ENCODE results near the gene PGA4. TPM values are rescaled to one million over a fixed set of nuclear protein-coding genes. Genes with fewer than 3 reads are reported as not detected.
"Not testable (repeated sequence)": the region's sequence is repeated elsewhere in the genome, so short reads cannot be mapped to it uniquely, and the experiment has no call there.

The PGA4 gene
- total RNA-seq, 8 experiments from 2014 or later = 0.11 to 1.5 (median 0.35) TPM; not detected in 1

DNA sequence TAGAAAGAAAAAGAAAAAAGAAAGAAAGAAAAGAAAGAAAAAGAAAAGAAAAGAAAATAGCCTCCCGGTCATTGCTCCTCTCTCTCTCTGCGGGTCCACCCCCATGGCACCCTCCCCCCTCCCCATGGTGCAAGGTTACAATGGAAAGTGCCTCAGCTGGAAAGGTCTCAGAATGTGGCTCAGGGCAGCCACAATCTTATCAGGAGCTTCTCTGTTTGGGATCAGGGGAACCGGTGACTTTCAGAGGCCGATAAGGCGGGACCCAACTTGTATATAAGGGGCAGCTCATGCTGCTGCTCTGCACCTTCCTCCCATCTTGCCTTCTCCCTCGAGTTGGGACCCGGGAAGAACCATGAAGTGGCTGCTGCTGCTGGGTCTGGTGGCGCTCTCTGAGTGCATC, 18.7 kb downstream of the PGA4 start, which contains the start of gene PGA5:
TSS of gene PGA5 (plus strand) at position 301 of the 400 bp plus-strand sequence. CDS start at position 353, 52 bp downstream.
- H3K4me3 ChIP-seq; in situ Hi-C loops (cut with MboI; ENCODE audit: low pct_unique_long_range_greater_than_20kb in 2 of 9, low sequenced_read_pairs in 9 of 9, unreplicated experiment in 9 of 9); H3K4me1 ChIP-seq (replicated peaks in 1 of 2); ATAC-seq (replicated peaks in 6 of 8); H3K27ac ChIP-seq: not testable (repeated sequence)
- no CpG with 5 or more reads among the region's 8 CpGs for WGBS, 10 experiments

DNA sequence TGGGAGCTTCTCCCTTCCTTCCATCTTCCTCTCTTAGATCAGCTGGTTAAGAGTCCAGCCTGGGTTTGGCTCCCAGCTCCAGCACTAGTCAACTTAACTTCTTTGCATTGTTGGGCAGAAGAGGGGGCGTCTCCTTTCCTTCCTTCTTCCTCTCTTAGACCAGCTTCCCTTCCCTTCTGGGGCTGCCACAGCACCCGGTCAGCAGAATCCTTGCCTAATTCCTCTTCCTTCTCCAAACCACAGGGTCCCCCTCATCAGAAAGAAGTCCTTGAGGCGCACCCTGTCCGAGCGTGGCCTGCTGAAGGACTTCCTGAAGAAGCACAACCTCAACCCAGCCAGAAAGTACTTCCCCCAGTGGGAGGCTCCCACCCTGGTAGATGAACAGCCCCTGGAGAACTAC, 19.4 kb downstream of the PGA4 start:
- no CpG with 5 or more reads among the region's 5 CpGs for WGBS, 10 experiments
- H3K27ac ChIP-seq; H3K4me3 ChIP-seq; H3K4me1 ChIP-seq (replicated peaks in 1 of 2); in situ Hi-C loops (cut with MboI; ENCODE audit: low pct_unique_long_range_greater_than_20kb in 2 of 9, low sequenced_read_pairs in 9 of 9, unreplicated experiment in 9 of 9): not testable (repeated sequence)
- ATAC-seq (replicated peaks in 6 of 8) = peak in 1 of 8 experiments; percentile 4

DNA sequence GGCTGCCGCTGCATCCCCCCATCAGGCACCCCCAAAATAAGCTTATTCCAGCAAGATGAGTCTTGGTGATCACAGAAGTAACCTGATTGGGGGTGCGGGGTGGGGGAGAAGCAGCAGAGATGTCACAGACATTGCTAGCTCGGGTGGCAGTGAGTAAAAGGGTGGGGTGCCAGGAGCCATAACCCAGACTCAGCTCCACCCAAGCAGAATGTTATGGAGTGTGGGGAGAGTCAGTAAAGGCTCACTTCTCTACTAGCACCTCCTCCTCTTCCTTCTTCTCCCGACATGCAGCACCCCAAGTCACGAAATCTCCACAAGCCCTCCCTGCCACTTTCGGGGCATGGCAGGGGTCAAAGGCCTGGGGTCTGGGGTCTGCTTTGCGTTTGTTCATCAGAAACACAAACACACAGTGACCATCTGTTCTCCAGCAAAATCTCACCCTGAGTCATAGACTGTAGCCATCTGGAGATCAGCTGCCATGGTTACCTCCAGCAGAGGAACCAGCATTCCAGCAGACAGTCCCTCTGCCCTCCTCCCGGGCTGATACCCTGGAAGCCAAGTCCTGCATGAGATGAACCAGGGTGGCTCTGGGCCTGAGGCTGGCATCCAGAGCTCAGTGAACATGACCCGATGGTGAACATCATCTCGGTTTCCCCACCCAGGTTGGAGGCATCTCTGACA, 23.3 kb downstream of the PGA4 start:
- H3K4me3 ChIP-seq; in situ Hi-C loops (cut with MboI; ENCODE audit: low pct_unique_long_range_greater_than_20kb in 2 of 9, low sequenced_read_pairs in 9 of 9, unreplicated experiment in 9 of 9); H3K4me1 ChIP-seq (replicated peaks in 1 of 2); H3K27ac ChIP-seq: not testable (repeated sequence)
- ATAC-seq (replicated peaks in 6 of 8) = peak; percentile 41 to 96 (median 58)
- WGBS, 10 experiments = no CpG with 5 or more reads among the region's 10 CpGs

DNA sequence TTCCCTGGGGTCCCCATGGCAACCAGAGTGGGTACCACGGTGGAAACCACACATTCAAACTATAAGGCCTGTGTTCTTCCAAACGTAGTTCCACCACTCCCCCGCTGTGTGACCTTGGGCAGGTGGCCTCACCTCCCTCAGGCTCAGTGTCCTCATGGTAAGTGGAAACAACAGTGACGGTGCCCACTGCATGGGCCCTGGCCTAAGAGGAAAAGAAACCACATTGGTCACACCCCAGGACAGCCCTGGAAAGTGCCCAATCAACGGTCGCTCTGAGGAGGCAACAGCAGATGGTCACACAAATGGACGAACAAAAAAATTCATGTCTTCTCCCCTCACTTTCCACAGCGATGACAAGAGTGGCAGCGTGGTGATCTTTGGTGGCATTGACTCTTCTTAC, 25.9 kb downstream of the PGA4 start:
- 50 to 92% (median 73%) methylated on average over 1 to 4 of the region's 9 CpGs; no CpG with 5 or more reads in 6 of the 10 experiments for WGBS, 10 experiments
- ATAC-seq (replicated peaks in 6 of 8); H3K27ac ChIP-seq; H3K4me1 ChIP-seq (replicated peaks in 1 of 2); H3K4me3 ChIP-seq; in situ Hi-C loops (cut with MboI; ENCODE audit: low pct_unique_long_range_greater_than_20kb in 2 of 9, low sequenced_read_pairs in 9 of 9, unreplicated experiment in 9 of 9): not testable (repeated sequence)

DNA sequence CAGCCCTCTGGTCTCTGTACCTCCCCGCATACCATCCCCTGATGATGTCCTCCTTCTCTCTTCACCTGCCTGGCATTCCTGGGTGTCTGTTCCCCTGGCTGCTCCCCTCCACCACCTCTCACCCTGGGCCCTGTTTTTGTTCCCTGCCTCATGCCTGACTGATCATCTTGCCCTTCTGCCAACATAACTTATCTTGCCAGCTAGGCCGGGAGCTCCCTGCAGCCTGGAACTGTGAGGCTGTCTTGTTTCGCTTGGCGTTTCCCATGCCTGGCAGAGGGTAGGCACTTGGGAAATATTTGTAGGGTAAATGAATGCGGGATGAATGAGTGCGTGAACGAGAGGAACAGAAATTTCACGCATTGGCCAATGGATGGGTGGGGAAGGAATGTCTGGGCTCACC, 27.1 kb downstream of the PGA4 start:
- ATAC-seq (replicated peaks in 6 of 8) = peak in 1 of 8 experiments; percentile 15
- H3K4me3 ChIP-seq; in situ Hi-C loops (cut with MboI; ENCODE audit: low pct_unique_long_range_greater_than_20kb in 2 of 9, low sequenced_read_pairs in 9 of 9, unreplicated experiment in 9 of 9); H3K27ac ChIP-seq; H3K4me1 ChIP-seq (replicated peaks in 1 of 2): not testable (repeated sequence)
- WGBS, 10 experiments = 80 to 100% (median 98%) methylated on average over 1 to 5 of the region's 8 CpGs; no CpG with 5 or more reads in 6 of the 10 experiments

DNA sequence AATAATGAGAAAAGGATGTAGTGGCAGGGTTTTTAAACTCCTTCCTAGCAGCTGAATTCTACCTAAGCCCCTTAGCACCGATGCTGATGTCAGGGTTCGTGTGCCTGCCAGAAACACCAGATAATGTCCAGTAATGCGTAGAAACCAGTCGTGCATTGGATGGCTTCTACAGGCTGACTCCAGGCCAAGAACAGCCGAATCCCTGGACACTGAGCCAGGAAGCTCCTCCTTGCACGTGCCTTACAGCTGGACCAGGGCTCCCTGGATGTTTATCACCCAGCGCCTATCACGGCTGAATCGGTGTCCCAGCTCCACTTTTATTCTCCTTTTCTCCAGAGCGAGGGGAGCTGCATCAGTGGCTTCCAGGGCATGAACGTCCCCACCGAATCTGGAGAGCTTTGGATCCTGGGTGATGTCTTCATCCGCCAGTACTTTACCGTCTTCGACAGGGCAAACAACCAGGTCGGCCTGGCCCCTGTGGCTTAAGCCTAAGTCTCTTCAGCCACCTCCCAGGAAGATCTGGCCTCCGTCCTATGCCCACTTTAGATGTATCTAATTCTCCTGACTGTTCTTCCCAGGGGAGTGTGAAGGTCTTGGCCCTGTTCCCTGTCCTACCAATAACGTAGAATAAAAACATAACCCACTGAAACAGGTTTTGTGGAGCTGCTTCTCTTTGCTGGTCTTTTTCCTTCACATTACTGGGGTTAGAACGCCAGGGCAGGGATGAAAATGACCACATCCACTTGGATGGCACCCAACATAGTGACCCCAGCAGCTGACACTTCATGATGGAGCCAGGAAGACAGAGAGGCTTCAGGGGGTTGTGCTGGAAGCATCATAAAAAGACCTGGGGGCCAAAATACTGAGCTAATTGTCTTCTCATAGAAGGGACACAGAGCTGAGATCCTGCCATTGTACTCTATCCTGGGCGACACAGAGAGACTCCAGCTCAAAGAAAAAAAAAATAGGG, 28.9 kb downstream of the PGA4 start:
- H3K4me1 ChIP-seq (replicated peaks in 1 of 2); in situ Hi-C loops (cut with MboI; ENCODE audit: low pct_unique_long_range_greater_than_20kb in 2 of 9, low sequenced_read_pairs in 9 of 9, unreplicated experiment in 9 of 9); H3K4me3 ChIP-seq; ATAC-seq (replicated peaks in 6 of 8); H3K27ac ChIP-seq: not testable (repeated sequence)
- 59 to 97% (median 78%) methylated on average over 2 to 8 of the region's 20 CpGs; no CpG with 5 or more reads in 6 of the 10 experiments for WGBS, 10 experiments

DNA sequence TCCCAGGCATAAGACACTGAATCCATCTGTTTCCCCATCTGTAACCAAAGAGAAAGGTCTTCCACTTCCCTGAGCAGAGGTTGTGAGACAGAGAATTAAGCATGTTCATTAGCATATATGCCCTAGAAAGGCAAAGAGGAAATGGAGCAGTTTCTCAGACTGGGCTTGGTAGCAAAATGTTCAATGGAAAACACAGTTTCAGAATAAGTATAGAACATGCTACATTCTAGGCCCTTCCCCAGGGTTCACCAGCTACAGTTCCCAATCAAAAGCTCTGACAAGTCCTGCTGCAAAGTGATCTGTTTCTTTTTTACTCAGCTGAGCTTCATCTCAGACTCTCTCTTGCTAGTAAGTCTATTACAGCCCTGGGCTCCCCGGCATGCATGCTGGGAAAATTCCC, 30.2 kb downstream of the PGA4 start:
- H3K27ac ChIP-seq; H3K4me3 ChIP-seq; H3K4me1 ChIP-seq (replicated peaks in 1 of 2); in situ Hi-C loops (cut with MboI; ENCODE audit: low pct_unique_long_range_greater_than_20kb in 2 of 9, low sequenced_read_pairs in 9 of 9, unreplicated experiment in 9 of 9): not testable (repeated sequence)
- ATAC-seq (replicated peaks in 6 of 8) = peak in 3 of 8 experiments; percentile 22 to 55 (median 52)
- no CpG with 5 or more reads among the region's 1 CpG for WGBS, 10 experiments

DNA sequence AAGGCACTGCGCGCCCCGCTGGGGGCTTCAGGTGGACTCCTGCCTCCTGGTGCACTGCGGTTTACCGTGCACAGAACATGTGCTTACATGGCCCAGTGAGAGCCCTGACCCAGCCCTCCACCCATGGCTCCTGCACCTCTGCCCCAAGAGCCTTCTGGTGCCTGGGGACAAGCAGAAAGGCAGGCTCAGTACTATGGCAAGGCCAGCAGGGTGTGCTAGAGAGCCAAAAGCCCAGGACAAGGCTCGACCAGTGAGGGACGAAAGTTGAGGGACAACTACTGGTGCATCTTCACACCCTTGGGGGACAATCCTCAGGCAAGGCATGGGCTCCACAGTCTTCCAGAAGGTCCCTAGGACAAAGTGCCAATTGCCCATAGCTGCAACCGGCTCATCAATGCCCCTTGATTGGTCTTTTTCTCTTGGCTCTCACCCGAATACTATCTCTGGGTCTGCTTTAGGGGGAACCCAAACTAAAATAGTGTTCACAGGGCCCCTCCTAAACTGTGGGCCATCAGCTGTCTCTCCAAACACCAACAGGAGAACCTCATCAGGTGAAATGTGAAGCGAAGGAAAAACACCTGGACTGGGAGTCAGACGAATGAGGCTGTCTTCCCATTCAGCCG, 32.4 kb downstream of the PGA4 start:
- H3K4me1 ChIP-seq (replicated peaks in 1 of 2) = no peaks in the 10 kb centered on the region
- H3K4me3 ChIP-seq = no peak overlapping the region
- in situ Hi-C loops (cut with MboI; ENCODE audit: low pct_unique_long_range_greater_than_20kb in 2 of 9, low sequenced_read_pairs in 9 of 9, unreplicated experiment in 9 of 9) = no loop called here
- ATAC-seq (replicated peaks in 6 of 8) = peak in 6 of 8 experiments; percentile 24 to 97 (median 73)
- WGBS, 10 experiments = 25 to 100% (median 56%) methylated on average over 1 to 4 of the region's 12 CpGs; no CpG with 5 or more reads in 2 of the 10 experiments
- no peak overlapping the region for H3K27ac ChIP-seq

DNA sequence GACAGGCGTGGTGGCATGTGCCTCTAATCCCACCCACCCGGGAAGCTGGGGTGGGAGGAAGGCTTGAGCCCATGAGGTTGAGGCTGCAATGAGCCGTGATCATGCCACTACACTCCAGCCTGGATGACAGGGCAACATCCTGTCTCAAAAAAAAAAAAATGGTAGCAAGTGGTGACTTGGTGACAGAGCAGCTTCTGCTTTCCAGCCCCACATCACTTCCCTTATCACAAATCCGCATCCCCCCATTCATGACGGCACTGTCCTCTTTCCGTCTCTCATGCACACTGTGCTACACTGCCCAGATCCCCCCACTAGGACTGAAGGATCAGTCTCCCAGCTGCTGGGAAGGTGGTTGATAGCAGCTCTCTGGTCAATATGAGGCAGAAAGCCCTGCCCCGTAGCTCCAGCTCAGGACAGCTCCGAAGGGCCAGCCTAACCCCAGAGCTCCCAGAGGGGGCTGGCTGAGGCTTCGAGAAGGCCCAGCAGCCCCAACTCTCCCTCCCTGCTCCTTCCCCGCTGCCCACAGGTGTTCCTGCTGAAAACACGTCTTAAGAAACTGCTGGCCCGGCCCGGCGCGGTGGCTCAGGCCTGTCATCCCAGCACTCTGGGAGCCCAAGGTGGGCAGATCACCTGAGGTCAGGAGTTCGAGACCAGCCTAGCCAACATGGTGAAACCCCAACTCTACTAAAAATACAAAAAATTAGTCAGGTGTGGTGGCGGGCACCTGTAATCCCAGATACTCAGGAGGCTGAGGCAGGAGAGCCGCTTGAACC, 34.7 kb downstream of the PGA4 start:
- Histone ChIP-seq H3K4me1 (replicated peaks in 1 of 2) (no peaks in the 10 kb centered on the region), H3K4me3 (no peak overlapping the region), H3K27ac (no peak overlapping the region)
- in situ Hi-C loops (cut with MboI; ENCODE audit: low pct_unique_long_range_greater_than_20kb in 2 of 9, low sequenced_read_pairs in 9 of 9, unreplicated experiment in 9 of 9) = no loop called here
- WGBS, 10 experiments = 60 to 100% (median 91%) methylated on average over 1 to 9 of the region's 18 CpGs; no CpG with 5 or more reads in 2 of the 10 experiments
- ATAC-seq (replicated peaks in 6 of 8) = no peak

DNA sequence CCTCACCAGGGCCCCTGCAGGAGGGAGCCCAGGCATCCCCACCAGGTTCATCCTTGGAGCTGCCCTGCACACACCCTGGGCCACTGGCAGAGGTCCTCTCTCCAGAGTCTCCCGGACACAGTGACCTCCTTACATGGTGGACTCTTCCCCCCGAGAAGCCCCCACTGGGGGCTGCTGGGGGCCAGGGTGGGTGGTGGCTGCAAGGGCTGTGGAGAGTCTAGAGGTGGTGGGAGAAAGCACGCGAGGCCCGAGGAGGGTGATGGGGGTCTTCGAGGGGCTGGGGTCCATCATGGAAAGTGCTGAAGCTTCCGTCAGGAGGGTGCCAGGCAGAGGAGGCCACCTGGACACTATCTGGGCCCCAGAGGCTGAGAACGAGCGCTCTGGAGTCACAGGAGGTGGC, 36.4 kb downstream of the PGA4 start:
- no peak for ATAC-seq (replicated peaks in 6 of 8)
- in situ Hi-C loops (cut with MboI; ENCODE audit: low pct_unique_long_range_greater_than_20kb in 2 of 9, low sequenced_read_pairs in 9 of 9, unreplicated experiment in 9 of 9) = no loop called here
- 80% methylated on average over 4 of the region's 9 CpGs; no CpG with 5 or more reads in 9 of the 10 experiments for WGBS, 10 experiments
- no peaks in the 10 kb centered on the region for H3K4me1 ChIP-seq (replicated peaks in 1 of 2)
- H3K4me3 ChIP-seq = no peak overlapping the region
- no peak overlapping the region for H3K27ac ChIP-seq

DNA sequence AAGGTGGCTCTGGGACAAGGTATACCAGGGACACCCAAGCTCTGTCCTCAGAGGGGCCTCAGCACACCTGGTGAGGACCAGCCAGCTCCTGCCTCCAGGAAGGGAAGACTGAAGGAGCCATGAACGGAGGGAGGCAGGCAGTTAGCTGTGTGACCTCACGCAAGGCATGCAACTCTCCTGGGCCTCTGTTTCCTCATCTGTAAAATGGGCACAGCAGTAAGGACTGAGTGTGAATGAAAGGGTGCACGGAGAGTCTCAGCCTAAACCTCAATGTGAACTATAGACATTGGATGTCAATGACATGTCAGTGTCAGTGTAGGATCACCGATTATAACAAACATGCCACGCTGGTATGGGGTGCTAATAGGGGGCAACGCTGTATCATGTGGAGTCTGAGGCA, 37.2 kb downstream of the PGA4 start:
- in situ Hi-C loops (cut with MboI; ENCODE audit: low pct_unique_long_range_greater_than_20kb in 2 of 9, low sequenced_read_pairs in 9 of 9, unreplicated experiment in 9 of 9) = no loop called here
- ATAC-seq (replicated peaks in 6 of 8) = no peak
- 17 to 100% (median 88%) methylated on average over 1 to 5 of the region's 6 CpGs; no CpG with 5 or more reads in 2 of the 10 experiments for WGBS, 10 experiments
- H3K4me3 ChIP-seq = no peak overlapping the region
- H3K27ac ChIP-seq = no peak overlapping the region
- no peaks in the 10 kb centered on the region for H3K4me1 ChIP-seq (replicated peaks in 1 of 2)

DNA sequence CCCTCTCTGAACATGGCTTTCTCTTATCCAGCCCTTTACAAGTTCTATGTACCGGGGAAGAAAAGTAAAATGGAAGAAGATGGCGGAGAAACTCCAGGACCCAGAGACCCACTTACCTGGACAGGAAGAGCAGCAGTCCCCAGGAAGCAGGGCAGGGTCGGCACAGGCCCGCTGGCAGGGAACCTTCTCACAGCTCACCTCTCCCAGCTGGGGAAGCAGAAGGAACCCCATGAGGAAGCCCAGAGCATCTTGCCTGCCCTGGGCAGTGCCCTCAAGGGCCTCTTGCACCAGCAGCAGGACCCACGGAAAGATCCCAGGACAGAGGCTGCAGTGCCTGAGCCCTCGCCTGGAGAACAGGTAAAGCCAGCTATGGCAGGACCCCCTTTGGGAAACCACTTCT, 42.2 kb downstream of the PGA4 start:
- Histone ChIP-seq H3K4me3 (no peak overlapping the region), H3K27ac (no peak overlapping the region), H3K4me1 (replicated peaks in 1 of 2) (no peaks in the 10 kb centered on the region)
- no peak for ATAC-seq (replicated peaks in 6 of 8)
- in situ Hi-C loops (cut with MboI; ENCODE audit: low pct_unique_long_range_greater_than_20kb in 2 of 9, low sequenced_read_pairs in 9 of 9, unreplicated experiment in 9 of 9) = no loop called here
- 57 to 100% (median 92%) methylated on average over 1 to 5 of the region's 6 CpGs; no CpG with 5 or more reads in 2 of the 10 experiments for WGBS, 10 experiments
